ENCODE measurements around the gene NKD1.

Gene NKD1

DNA sequence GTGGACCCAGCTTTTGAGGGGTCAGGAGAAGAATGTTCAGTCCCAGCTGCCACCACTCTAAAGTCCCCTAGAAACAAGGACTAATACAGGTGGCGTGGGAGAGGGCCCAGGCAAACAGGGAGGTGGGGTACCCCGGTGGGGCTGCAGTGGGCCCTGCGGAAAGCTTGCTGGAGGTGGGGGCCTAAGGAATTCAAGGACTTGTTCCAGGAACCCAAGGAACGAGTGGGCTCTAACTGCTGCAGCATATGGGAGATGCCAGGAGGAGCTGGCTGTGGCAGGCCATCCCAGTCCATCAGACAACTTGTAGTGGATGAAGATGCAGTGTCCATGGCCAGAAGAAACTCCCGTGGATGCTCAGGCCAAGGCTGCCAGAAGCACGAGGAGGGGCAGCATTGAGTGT is 122.3 kb downstream of the NKD1 start:
- no peak for DNase-seq (ENCODE audit: low read depth in 4 of 4, low spot score in 1 of 4)

DNA sequence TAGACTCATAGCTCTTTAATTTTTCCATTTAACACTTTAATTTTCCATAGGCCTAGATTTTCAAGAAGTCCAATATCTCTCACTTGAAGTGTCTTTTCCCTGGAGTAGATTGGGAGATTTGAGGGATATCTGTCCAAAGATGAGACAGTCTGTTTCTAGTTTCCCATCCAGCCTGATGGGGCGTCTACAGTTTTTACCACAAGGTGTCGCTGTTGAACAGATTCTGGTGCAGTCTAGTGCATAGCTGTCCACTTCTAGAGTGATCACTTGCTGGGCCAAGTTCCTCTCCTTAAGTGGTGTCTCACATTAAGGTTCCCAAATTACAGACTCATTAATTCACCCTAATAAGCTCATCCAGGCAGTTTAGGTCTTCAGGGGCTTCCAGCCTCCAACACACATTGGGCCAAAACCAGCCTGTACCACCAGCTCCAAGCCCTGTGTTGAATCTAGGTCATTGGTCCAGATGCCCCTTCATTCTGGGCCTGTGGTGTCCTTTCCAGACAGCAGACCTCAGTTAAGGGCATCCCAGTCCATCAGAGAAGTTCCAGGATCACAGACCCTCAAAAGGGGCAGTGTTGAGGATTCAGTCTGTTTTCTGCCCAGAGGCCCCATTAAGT is 123.6 kb downstream of the NKD1 start:
- no peak for DNase-seq (ENCODE audit: low read depth in 4 of 4, low spot score in 1 of 4)

DNA sequence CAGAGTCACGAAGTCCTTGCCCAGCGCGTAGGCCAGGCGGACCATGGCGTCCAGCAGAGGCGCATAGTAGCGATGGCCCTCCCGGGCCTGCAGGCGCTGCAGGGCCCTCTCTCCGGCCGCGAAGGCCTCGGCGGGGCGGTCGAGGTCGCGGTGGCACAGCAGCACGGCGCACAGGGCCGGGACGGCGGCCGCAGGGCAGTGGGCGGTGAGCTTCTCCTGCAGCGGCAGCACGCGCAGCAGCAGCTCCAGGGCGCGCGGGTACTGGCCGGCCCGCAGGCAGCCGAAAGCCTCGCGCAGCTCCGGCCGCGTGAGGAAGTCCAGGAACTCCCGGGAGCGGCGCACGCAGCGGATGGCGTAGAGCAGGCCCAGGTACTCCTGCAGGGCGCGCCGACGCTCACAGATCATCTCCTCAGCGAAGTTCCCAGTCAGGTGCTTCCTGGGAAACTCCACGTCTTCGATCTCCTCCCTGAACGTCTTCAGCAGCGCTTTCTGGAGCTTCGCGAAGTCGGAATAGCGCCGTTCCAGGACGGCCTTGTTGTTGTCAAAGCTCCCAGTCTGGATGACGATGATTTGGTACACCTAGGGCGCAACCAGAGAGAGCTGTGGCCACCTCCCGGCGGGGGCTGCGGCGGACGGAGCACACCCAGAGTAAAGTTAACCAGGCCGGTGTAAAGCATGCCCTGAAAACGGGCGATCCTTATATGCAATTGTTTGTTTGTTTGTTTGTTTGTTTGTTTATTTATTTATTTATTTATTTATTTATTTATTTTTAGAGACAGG is 125.5 kb downstream of the NKD1 start:
- DNase-seq (ENCODE audit: low read depth in 4 of 4, low spot score in 1 of 4): no peak

DNA sequence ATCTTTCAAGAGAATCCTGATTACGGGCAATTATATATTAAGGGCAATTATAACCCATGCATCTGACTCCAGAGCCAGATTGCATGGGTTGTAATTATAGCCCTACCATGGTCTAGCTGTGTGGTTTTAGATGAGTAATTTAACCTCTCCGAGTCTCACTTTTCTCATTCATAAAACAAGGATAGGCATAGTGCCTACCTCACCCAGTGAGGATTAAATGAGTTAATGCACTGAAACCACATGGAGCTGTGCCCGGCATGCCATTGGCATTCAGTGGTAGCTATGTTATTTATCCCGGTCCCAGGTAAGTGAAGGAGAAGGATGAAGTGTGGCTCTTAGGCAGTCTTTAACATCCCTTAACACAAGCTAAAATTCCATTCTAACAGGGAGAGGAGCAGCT is 126.6 kb downstream of the NKD1 start:
- no peak for DNase-seq (ENCODE audit: low read depth in 4 of 4, low spot score in 1 of 4)

DNA sequence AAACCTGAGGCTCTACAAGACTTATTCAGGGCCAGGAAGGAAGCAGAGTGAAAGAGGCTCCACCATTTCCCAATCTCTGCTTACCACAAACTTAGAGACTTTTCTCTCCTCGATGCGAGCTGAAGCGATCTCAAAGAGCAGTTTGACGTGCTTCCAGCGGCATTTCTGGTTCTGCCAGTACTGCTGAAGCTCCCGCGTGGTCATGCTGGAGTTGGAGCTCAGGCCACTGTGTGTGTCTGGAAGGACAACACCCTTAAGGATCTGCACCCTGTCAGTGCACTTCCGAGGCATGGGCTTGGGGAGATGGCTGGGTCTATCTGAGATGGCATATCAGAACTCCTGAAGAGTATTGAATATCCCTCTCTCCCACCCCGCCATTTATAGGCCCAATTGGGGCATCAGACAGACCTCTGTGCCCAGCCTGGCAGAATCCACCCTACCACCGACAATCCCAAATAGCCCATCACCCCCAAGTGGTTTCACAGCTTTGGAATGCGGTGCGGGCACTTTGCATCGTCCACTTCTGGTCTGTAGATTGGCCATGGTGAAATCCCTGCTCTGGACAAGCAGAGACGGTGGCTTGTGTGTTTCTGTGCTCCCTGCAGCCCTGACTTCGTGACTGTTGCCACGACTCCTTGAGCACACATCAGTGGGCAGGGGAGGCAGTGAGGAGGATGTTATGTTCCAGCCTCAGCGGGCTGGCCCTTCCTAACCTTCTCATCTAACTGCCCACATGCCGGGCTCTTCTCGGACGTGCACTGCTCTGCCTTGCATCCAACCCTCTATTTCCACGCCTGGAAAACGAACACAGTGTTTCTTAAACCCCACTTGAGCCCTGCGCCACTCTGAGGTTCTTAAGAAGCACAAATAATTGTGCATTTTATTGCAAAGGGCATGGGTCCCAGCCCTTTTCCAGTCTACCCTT is 127.8 kb downstream of the NKD1 start:
- no peak for DNase-seq (ENCODE audit: low read depth in 4 of 4, low spot score in 1 of 4)

- DNase-seq (ENCODE audit: low read depth in 4 of 4, low spot score in 1 of 4): no peak
These were observed 128.6 kb downstream of the NKD1 start for GRCh38 chr16:50676684-50677225.

- no peak for DNase-seq (ENCODE audit: low read depth in 4 of 4, low spot score in 1 of 4)
These were observed 129.2 kb downstream of the NKD1 start for GRCh38 chr16:50677351-50677750.

- no peak for DNase-seq (ENCODE audit: low read depth in 4 of 4, low spot score in 1 of 4)
These were observed 130.3 kb downstream of the NKD1 start for GRCh38 chr16:50678531-50678930.

- DNase-seq (ENCODE audit: low read depth in 4 of 4, low spot score in 1 of 4): no peak
These were observed 131.1 kb downstream of the NKD1 start for GRCh38 chr16:50679266-50679665.

DNA sequence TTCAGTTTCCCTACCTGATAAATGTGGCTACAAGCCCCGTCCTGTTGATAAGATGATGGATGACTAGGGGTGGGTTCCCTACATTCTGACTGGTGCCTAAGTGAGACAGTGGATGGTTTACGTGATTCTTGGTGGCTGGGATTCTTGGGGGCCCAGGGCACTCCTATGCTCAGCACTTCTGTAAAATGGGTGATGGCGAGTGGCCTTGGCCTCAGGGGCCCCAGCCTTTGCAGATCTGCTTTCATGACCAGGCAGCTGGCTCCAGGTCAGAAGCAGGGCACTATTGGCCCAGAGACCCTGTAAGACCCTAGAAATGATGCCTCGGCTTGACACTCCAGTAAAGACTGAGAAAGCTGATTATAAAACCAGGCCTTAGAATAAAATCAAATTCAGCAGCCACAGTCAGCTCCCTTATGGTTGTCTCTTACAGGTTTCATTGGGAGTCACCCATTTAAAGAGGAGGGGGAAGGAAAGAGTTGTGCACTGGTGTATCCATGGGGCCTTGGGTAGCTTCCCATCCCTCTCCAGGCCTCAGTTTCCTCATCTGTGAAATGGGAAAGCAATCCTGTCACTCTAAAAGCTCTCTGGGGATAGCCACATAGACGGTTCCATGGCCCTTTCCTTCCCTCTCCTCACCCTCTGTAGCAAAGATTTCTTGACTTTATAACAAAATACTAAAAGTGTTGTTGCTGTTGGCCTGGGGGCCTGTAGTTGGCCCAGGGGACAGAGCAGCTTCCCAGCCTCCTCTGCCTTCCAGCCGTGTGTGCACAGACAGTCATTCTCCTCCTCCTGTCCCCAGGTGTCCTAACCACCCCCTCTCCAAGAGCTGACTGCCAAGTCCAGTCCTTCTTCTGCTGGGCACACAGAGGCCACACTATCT is 131.7 kb downstream of the NKD1 start:
- no peak for DNase-seq (ENCODE audit: low read depth in 4 of 4, low spot score in 1 of 4)

DNA sequence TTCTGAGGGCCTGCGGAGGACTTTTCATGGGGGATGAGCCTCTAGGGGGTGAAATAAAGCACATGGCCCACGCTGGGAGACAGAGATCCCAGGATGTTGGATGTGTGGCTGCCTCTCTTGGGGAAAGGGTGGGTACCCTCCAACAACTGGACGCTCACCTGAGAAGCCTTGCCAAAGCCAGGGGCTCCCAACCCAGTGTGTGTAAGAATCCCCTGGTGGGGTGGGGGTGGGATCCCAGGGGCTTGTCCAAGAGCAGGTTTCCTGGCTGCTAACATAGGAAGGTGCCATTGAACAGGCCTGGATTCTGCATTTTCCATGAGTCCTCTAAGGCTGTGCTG is 132.3 kb downstream of the NKD1 start:
- DNase-seq (ENCODE audit: low read depth in 4 of 4, low spot score in 1 of 4): no peak

DNA sequence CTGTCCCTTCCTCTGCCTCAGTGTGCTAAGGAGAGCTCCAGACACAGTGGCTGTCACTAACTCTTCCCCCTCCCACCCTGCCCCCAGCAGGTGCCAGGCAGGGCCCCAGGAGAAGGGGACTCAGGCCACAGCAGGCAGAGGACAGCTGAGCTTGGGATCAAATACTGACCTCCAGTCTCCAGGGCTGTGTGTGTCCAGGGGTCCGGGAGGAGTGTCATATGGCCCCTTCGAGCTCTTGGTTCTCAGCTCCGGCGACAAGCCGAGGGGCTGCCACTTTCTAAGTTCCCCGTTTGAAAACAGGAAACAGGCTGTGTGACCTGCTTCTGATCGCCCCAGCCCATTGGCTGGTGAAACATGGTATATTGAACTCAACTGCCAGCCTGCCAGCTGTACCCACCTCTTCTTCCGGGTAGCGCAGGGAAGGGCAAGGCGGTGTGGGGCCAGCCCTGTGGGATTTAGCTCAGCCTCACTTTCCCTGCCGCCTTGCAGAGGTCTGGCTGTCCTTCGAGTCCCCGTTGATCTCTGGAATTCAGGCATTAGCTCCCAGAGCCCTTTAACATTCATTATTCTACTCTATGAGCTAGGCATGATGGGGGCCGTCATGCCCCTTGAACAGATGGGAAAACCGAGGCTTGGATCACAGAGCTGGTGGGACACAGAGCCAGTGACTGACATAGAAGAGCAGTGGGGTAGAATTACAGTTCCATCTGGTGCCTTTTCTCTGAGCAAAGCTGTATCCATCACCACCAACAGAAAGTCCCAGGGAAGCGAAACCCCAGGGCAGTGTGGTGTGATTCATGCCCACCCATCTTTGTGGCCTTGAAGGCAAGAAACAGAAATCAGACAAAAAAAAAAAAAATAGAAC is 133.1 kb downstream of the NKD1 start, which contains the start of gene SNX20:
Gene SNX20, minus strand, starts transcription at position 292 of the 865 bp plus-strand sequence. CDS start 3,786 bp downstream, outside the sequence.
- DNase-seq (ENCODE audit: low read depth in 4 of 4, low spot score in 1 of 4): peak in 1 of 4 experiments; percentile 45

- no peak for DNase-seq (ENCODE audit: low read depth in 4 of 4, low spot score in 1 of 4)
These were observed 135.6 kb downstream of the NKD1 start for GRCh38 chr16:50683689-50684374.

DNA sequence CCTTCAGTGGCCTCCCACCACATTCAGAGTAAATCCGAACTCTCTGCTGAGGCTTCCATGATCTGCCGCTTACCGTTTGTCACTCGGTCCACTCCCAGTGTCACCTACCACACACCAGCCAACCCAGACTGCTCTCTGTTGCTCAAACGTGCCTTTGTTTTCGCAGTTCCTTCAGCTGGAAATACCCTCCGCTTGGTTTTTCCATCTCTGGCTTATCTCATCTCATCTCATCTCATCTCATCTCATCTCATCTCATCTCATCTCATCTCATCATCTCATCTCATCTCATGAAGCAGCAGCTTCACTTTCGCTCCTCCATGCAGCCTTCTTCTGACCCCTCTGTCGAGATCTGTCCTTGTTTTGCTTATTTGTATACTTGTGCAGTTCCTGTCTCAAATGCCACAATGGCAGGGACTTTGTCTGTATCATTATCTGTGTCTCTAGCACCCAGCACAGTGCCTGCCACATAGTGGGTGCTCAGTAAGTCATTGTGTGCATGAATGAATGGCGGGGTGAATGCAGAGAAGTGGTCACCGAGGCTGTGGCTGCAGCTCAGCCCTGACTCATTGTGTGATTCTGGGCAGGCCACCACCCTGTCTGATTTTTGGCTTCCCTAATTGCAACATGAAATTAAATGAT is 136.7 kb downstream of the NKD1 start:
- no peak for DNase-seq (ENCODE audit: low read depth in 4 of 4, low spot score in 1 of 4)

DNA sequence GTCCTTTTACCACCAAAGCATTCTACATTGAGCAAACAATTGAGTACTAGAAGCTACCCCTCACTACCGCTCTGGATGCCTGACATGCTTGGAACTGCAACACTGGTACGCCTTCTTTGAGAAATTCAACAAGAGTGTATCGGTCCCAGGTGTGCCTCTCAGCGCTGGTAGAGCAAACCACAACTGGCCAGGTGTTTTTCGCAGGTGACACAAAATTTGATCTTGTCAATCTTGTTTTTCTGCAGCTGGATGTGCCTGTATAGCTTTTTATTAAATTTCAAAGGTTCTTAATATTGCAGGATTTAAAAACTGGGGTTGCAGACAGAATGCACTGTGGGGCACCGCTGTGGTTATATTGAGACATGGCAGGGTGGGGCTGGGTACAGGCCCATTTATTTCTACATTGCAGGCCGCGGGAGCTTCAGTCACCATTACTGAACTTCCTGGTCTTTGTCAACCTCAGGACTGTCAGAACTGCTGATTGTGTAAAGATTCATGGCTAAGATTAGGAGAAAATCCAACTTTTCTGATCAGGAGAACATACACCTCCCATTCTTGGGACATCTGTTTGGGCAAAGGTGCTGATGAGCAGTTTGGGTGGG is 137.4 kb downstream of the NKD1 start:
- DNase-seq (ENCODE audit: low read depth in 4 of 4, low spot score in 1 of 4): no peak

DNA sequence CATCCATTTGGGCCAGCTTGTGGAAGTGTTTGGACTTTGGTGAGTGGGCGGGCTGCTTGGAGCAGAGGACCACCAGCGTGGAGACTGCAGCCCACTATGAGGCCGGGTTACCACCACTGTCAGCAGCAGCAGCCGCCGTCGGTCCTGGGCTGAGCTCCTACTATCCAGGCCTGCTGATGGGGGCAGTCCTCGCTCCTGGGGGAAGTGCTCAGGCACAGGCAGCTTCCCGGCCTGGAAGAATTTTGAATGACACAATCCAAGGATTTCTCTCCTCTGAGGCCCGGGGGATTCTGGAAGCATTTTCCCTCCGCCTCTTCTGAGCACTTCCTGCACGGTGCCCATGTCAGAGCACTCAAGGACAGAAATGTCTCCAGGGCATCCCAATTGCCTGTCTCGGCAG is 139.9 kb downstream of the NKD1 start:
- DNase-seq (ENCODE audit: low read depth in 4 of 4, low spot score in 1 of 4): no peak

DNA sequence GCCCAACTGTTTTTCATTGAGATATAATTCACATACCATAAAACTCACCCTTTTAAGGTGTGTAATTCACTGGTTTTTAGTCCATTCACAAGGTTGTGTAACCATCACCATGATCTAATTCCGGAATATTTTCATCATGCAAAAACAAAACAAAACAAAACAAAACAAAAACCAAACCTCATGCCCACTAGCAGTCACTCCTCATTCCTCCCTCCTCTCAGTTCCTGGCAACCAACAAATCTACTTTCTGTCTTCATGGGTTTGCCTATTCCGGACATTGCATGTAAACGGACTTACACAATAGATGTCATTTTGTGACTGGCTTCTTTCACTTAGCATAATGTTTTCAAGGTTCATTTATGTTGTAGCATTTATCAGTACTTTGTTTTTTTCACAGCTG is 140.7 kb downstream of the NKD1 start:
- no peak for DNase-seq (ENCODE audit: low read depth in 4 of 4, low spot score in 1 of 4)

DNA sequence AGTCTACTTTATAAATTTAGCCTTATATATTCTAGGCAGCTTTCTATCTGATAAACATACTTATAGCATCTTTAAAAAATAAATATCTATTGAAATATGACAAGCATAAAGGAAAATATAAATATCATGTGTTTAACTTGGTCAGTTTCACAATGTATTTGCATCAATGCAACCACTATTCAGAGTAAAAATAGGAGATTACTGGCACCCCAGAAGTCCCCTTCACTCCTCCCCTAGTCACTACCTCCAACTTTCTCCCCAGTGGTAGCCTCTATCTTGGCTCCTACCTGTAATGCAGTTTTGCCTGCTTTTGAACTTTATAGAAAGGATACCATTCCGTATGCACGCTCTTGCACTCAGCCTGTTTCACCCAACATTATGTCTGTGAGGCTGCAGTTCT is 142.0 kb downstream of the NKD1 start:
- DNase-seq (ENCODE audit: low read depth in 4 of 4, low spot score in 1 of 4): no peak
